GM18499 (cell line): Measurements from ENCODE around the gene RPL10.

Experiments
- ATAC-seq: cut with Tn5 transposase; IDR thresholded peaks from one replicate; pipeline ENCODE4 v1.9.1; 2021; ENCODE audit warnings: moderate number of reproducible peaks; ENCODE audit not compliant: insufficient read depth, unreplicated experiment

Gene RPL10

DNA sequence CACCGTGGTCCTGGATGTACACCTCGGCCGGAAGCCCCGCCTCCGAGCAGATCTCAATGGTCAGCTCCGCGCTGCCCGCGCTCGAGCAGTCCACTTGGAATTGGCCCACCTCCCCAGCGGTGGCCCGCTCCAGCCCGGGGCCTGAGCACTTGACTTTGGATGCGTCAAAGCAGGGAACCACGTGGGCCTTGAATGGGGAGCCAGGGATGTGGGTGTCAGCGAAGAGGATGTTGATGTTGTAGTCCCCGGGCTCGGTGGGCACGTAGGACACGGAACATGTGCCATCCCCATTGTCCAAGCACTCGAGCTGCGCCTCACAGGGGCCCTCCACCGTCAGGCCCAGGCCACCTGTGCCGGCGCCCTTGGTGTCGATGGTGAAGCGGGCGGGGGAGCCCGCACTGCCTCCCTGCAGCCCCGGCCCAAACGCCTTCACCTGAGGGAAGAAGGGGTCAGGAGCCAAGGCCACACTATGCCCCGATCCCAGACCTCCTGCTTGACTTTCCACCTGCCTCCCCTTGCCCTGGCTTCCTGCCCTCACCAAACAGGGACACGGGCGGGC is 37.9 kb upstream of the RPL10 start:
- ATAC-seq = no peak

DNA sequence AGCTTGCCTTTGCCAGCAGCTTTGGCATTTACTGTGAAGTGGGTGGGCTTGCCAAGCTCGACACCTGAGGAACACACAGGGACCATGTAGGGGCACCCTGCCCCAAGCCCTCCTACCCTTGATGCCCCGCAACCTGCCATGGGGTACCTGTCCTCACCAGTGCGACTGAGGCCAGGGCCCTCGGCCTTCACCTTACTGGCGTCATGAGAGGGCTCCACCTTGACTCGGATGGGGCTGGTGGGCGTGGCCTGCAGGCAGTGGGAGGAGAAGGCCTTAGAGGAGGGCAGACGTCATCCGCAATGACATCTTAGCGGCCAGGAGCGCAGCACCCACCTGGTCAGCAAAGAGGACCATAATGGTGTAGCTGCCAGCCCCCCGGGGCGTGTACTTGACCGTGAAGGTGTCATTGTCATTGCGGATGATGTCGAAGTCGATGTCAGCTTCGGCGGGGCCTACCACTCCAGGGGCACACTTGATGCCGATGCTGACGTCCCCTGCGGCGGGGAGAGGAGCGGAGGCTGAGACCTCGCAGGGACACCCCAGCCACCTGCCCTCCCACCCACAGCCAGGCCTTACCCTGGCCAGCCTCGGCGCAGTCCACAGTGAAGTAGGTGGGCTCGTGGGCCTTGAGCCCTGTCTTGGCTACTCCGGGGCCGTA is 36.0 kb upstream of the RPL10 start:
- no peak for ATAC-seq

DNA sequence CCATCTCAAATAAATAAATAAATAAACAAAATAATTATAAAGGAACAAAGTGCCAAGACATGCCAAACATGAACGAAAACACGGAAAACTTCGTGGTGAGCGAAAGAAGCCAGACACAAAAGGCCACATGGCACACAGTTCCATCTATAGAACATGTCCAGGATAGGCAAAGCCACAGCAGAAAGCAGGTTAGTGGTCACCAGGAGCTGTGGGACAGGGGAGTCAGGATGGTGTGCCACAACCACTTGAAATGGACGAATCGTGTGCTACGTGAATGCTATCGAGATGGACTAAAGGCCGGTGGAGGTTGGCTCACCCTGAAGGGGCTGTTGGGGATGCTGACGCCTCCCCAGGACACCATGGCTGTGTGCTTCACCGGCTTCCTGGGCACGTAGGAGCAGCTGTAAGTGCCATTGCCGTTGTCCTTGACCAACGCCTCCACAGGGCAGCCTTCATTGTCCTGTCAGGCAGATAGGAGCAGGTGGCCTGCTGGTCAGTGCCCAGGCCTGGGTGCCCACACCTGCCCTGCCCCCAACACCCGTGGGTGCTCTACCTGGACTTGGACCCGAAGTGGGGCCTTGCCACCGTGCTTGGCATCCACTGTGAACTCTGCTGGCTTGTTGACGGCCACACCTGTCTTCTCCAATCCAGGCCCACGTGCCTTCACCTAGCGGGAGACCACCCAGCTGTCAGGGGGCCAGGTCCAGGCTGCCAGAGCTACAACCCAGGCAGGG is 34.3 kb upstream of the RPL10 start:
- no peak for ATAC-seq

DNA sequence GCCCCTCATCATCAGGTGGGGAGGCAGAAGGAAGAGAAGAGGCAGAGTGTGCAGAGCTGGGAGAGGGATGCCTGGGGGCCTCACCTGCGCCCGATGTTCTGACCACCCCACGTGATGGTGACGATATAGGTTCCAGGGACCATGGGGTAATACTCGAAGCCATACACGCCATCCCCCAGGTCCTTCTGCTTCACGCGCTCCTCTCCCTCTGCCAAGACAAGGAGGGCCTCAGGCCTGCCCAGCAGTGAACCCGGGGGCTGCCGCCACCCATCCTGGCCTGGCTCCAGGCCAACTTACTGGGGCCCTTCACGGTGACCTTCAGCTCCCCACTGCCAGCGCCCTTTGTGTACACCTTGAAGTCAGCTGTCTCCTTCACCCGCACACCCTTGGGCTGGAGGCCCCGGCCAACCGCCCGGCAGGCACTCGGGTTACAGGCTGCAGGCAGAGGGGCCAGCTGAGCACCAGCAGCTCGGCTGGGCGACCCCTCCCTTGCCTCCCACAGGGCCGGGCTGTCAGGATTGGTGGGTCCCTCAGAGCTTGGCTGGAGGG is 33.1 kb upstream of the RPL10 start:
- no peak for ATAC-seq

DNA sequence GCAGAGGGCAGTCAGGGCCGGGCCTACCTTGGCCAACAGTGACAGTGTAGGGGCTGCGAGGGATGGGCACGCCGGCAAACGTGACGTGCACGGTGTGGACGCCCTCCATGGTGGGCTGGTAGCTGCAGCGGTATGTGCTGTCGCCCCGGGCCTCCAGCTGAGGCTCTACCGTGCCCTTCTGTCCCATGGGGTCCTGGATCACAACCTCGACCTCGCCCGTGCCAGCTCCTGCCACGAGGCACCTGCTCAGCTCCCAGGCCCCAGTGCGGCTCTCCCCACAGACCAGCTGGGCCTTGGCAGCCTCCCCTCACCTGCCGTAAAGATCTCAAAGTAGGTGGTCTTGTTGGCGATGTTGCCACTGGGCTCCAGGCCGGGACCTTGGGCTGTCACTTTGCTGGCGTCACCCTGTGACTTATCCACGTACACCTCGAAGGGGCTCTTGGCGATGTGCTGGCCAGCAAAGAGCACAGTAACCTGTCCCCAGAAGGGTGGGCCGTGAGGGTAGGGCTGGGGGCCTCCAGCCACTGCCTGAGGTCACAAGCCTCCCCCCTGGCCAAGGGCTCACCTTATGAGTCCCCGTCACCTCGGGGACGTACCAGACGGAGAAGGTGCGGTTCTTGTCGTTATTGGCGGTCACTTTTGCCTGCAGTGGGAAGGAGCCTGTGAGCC is 32.0 kb upstream of the RPL10 start:
- no peak for ATAC-seq

DNA sequence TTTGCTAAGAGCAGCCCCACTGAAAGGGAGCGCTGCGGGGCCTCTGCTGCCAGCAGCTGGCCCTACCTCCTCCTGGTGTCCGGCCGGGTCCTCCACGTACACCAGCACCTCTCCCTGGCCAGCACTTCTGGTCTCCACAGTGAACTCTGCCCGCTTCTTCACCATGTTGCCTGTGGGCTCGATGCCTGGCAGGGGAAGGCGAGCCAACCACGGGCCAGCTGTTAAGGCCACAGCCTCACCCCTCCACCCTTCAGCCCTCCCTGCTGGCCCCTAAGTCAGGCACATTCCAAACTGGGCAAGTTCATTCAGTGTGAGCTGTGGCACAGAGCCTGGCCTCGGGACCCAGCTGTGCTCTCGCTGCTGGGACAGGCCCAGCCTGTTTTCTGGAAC is 31.5 kb upstream of the RPL10 start:
- no peak for ATAC-seq

DNA sequence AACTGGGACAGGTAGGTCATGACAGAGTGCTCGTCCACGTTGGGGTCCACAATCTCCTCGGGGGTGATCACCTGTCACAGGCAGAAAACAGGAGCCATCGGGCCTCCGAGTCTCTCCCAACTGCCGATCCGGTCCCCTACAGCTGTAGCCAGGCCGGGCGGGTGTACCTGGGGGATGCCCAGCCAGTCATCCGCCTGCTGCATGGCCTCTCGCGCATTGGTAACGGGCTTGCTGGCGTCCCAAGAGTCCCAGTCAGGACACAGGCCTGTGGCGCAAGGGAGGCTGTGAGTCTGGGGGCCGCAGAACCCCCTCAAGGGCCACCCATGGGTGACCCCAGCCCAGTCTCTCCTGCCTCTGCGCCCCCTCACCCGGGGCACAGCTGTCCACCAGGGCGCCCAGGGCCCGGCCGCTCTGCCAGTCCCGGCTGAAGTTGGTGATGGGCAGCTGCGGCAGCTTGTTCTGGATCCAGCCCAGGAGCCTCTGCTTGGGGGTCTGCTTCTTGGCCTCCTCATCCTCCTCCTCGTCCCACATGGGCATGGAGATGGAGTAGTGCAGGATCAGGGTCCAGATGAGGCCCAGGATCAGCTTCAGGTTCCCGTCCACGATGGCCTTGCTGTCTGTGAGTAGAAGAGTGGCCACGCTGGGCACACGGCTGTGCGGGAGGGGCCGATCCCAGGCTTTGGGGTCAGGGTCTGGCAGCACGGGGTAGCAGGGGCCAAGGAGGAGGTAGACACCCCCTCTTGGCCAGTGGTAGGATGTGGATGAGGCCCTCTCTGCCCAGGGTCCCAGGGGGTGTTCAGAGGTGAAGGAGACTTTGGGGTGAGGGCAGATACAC is 30.5 kb upstream of the RPL10 start:
- no peak for ATAC-seq

DNA sequence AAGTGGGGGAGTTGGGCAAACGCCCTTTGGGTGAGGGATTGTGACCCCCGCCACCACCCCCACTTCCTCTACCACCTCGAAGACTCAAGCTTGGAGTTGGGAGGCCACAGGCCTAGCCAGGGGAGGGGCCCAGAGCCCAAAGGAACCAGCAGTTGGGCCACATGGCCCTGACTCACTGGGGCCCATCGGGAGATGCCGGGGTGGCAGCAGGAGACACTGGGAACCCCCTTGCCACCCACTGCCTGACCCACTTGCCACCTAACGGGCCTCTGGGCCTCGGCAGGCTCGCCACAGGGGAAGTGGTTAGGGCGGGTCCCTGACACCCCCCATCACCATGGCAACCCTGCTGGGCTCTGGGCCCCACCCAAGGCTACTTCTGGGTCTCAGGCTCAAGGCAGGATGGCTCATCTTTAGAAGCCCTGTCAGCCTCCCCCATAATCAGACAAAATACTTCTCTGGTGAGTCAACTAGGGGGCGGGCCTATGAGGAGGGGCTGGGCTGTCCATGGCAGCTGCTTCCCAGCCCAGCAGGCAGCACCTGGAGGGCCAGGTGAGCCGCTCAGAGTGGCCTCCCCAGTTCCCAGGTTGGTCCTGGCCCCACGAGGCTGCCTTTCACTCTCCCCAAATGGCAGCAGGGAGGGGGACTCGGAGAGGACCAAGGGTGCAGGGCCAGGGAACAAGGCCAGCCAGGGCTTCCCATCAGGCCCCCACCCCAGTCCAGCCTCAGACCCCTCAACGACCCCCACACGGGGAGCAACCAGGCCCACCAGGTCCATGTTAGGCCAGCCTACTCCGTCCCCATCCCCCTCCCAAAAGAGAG is 29.3 kb upstream of the RPL10 start:
- ATAC-seq = no peak

DNA sequence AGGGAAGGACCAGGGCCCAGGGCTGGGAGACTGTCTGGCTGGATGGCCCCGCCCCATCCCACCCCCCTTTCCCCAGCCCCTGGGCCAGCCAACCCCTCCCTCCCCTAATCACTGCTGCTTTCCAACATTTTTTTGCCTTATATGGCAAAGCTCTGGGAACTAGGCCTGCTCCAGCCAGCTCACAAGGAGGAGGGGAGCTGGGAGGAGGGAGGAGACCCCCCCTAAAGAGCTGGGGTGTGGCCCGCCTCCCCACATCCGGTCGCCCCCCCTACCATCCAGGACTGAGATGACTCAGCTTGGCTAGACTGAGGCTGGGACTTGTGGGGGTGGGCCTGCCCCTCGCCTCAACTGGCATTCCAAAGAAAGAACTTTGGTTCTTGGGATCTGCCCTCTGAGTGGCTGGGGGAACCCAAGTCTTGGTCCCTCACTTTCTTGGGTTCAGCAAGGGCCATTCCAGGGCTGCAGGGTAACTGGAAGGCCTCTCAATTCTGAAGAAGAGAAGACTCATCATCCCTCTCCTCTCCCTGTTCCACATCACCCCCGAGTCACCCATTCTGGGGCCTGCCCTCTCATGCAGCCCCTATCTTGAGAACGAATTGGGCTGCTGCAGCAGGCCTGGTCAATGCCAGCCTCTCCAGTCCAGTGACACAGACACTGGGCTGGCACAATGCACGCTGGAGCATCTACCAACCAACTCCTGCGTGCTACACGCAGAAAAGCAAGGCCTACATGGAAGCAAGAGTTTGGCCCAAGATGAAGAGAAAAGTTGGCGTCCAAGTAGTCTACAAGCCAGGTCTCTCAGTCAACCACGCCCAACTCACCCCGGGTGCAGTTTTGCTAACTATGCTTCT is 28.5 kb upstream of the RPL10 start:
- no peak for ATAC-seq

DNA sequence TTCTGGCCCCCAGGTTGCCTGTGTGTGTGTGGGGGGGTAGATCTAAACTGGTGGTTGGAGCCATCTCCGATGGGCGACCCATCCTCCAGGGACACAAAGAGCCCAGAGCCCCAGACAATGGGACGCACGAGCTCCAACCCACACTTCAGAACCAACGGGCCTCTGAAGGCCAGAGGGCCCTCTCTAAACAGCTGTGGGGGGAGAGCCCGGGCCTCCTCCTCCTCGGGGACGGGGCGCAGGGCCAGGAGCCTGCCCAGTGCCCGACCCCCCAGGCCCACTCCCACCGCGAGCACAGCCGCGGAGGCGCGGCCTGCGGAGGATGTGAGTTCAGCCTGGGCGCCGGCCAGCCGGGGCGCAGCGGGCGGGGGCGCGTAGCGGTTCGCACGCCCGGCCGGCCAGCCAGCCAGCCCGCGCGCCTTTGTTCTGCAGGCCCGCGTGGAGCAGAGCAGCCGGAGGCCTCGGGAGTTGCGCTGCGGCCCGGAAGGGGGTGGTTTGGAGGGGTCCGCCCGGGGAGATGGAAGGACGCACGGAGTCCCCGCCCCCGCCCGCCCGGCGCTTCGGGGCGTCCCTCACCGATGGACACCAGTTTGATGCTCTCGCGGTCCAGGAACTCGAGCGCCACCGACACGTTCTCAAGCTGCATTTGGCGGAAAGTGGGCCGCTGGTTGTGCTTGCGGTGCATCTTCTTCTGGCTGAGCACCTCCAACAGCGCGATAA is 27.7 kb upstream of the RPL10 start:
- ATAC-seq = no peak

DNA sequence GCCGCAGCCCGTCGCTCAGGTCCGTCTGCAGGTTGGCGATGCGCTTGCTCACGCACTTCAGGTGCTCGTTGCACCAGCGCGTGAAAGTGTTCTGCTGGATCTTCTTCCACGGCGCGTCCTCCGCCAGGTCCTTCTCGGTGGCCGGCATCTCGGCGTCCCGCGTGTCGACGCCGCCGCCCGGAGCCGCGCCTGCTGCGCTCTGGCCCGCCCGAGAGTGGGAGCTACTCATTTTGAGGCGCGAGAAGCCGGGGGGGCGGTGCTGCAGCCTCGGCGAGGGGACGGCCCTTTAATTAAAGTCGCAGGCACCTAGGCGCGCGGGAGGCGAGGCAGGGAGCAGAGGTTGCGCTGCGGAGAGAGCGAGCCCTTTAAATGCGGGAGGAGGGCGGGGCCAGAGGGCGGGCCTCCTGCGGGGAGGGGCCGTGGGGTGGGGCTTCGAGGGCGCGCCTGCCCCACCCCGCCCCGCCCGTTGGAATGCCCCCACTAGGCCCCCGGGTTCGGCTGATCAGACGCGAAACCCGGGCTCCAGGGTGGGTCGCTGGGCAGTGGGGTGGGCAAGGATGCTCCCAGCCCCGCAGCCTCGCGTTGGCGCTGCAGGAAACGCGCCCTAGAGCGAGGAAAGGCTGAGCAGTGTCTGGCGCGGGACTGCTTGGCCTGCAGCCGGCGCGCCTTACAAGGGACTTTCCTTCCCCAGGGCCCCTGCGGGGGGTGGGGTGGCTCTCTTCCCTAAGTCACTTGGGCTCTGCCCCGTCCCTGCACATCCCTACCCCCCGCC is 27.0 kb upstream of the RPL10 start:
- ATAC-seq = no peak

DNA sequence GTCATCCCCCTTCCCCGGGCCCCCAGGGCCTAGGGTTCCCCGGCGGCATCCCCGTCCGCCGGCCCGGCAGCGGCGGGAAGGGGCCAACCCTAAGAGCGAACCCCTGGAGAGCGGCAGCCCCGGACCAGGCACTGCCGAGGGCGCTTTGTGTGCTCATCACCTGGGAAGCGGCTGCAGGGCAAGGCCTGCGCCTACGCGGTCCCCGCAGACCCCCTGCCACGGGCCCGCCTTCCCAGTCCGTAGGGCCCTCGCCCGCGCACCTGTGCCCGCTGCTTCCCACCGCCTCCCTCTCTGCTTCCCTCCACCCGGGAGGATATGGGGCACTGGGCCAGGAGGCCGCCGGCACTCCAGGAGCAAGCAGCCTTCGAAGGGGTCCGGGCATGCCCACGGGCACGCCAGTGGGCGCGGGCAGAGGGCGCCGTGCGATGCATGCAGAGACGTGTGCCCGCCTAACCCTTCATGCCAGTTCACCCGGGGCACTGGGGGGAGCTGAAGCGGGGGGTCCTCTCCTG is 26.3 kb upstream of the RPL10 start:
- ATAC-seq = no peak

DNA sequence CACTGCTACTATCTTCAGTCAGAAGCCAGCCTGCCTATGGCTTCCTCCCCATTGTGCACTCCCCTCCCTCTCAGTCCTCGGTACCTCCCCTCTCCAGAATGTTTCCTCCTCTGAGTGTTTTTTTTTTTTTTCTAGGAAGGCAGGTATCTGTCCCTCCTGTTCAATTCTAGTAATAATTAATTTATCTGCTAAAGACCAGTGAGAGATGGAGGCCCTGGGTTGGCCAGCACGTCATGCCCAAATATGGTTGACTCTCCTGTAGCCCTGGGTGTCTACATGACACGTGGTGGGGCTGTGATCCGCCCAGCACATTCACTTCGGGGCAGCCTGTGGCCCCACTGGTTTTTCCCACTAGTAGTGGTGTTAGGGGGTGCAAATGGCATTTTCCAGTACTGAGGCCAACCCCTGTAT is 25.6 kb upstream of the RPL10 start:
- no peak for ATAC-seq

DNA sequence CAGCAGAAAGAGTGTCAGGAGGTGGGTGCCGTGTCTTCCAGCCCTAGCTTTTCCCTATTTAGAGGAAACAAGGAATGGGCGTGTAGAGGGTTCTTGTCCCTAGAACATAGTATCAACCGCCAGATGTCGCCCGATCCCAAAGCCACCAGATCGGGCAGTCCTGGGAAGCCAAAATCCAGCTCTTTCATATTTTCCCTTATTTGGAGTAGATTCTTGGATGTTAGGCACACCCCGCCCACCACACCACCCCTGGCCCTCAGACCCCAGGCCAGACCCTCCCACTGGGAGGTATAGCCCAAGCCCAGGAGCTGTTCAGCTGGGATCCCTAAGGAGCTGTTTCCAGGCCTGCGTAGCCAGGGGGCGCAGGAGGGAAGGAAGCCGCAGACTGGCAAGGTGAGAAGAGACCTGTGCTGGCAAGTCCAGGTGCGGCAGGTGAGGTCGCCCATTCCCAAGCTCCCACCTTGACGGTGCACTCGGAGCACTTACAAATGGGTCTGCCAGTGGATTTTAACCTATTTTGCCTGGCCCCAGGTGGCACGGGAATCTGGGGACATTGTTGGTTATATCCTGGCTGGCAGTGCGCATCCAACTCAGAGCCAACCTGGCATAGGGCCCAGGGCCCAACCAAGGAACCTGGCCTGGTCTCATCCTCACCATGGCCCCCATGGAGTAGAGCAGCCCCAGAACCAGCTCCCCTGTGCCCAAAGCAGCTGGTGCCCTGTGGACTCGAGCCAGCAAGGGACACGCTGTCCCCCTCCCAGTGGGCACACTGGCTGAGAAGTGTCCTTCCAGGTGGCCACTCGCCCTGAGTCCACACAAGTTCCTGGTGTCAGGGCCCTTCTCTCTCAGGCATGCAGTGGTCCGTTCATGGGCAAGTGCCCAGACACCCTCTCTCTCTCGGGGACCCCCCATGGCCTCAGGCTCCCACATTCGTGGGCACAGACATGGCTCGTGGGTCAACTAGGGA is 24.6 kb upstream of the RPL10 start:
- no peak for ATAC-seq

DNA sequence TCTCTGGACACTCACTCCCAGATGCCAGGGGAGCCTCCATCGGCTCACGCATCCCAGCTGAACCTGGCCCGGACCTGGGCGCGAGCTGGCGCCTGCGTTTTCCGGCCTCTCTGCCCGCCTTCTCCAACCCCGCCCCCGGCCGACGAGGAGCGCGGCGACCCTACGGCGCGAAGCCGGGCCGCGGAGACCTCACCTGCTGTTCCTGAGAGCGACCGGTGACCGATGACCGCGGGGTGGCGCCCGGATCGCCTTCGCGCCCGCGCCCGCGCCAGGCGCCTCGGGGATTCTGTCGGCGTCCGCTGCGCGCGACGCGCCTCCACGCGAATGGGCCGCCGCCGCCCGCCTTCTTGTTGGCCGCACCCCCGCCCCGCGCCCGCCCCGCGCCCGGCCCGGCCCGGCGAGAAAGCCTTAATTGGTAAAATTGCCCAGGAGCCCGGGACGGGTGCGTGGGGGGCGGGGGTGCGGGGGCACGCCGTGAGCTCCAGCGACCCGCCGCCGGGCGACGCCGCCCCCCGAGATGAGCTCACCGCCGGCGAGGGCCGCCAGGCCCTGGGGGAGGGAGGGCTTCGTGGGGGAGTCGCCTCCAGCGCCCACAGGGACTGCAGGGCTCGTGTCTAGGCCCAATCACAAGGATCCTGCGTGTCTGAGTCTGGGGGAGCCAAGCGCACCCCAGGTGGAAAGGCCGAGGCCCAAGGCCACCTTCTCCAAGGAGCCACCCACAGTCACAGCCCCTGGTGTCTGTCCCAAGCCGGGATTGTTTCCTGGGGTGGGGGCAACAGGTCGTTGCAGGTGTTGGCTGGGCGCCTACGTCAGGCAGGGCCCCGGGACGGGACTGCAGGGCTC is 23.6 kb upstream of the RPL10 start, which contains the start of gene FLNA:
Gene FLNA (minus strand): TSS at position 322 of the 843 bp plus-strand sequence. CDS start 3,389 bp downstream, outside the sequence.
- ATAC-seq = no peak
